SJSA1 (cell line): ENCODE data around the gene UNC13D. TPM values are rescaled to one million over a fixed set of nuclear protein-coding genes. Genes with fewer than 3 reads are reported as not detected.
"Not testable (repeated sequence)": the region's sequence is repeated elsewhere in the genome, so short reads cannot be mapped to it uniquely, and the experiment has no call there.

Experiments used
- DNase-seq, 2 experiments: peaks; one replicate each; pipeline ENCODE4 v3.0.0-alpha.2; 2015 to 2020; ENCODE audit warnings: low spot score in 2 of 2, low read depth in 1 of 2
- H3K27ac ChIP-seq: fragments of 250-450 bp; sonication (Bioruptor Pico); 2 replicates; pipeline ENCODE4 v1.5.1; 2020; ENCODE audit warnings: mild to moderate bottlenecking, moderate library complexity
- H3K27me3 ChIP-seq: fragments of 250-450 bp; sonication (Bioruptor Pico); replicated peaks from 2 replicates; pipeline ENCODE4 v1.5.1; 2020; ENCODE audit warnings: mild to moderate bottlenecking, moderate library complexity
- H3K36me3 ChIP-seq: fragments of 250-450 bp; sonication (Bioruptor Pico); 2 replicates; pipeline ENCODE4 v1.5.1; 2020; ENCODE audit warnings: mild to moderate bottlenecking
- H3K4me1 ChIP-seq: fragments of 250-450 bp; sonication (Bioruptor Pico); replicated peaks from 2 replicates; pipeline ENCODE4 v1.6.1; 2021; ENCODE audit warnings: mild to moderate bottlenecking
- H3K4me3 ChIP-seq: fragments of 250-450 bp; sonication (Bioruptor Pico); 2 replicates; pipeline ENCODE4 v1.5.1; 2020; ENCODE audit warnings: mild to moderate bottlenecking
- H3K9me3 ChIP-seq: fragments of 250-450 bp; sonication (Bioruptor Pico); replicated peaks from 2 replicates; pipeline ENCODE4 v1.5.1; 2020; ENCODE audit warnings: mild to moderate bottlenecking
- total RNA-seq: library from RNA; depleted of rRNA; stranded (reverse); fragments of >200 nt; shearing (Covaris generic); gene quantifications from 2 replicates; pipeline ENCODE4 v1.2.3, GENCODE V29; 2014

Gene UNC13D
- total RNA-seq, 1 experiment from 2014 or later, result not detected

DNA sequence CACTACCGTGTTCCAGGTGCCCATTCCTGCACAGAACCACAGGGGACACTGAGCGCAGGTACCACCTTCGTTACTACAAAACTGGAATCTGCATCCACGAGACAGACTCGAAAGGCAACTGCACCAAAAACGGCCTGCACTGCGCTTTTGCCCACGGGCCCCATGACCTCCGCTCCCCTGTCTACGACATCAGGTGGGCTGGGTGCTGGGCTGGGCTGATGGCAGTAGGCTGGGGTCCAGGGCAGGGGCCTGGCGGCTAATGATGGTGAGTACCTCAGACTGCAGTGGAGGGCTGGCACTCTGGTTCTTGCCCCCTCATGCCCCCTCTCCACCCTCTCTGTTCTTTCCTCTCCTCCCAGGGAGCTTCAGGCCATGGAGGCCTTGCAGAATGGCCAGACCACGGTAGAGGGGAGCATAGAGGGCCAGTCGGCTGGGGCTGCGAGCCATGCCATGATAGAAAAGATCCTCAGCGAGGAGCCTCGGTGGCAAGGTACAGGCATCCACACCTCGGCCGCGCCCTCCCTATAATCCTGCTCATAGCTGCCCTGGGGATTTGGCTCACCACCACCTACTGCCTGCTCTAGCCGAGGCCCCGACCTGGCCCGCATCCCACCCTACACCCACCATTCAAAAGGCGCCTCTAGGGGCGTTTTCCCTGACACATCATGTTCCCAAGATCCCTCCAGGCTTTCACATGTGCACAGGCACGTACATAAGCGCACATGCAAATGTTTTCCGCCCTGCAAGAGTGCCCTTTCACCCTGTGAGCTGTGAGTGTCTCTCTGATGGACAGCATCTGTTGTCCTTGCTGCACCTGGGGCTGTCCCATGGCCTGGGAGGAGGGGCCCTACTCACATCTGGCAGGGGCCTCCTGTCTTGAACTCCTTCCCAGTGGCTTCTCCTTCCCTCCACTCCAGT is 31.8 kb downstream of the UNC13D start:
- H3K4me3 ChIP-seq, result no peak overlapping the region
- H3K36me3 ChIP-seq, result peaks cover 83% of the 10 kb centered on the region
- DNase-seq, result no peak

DNA sequence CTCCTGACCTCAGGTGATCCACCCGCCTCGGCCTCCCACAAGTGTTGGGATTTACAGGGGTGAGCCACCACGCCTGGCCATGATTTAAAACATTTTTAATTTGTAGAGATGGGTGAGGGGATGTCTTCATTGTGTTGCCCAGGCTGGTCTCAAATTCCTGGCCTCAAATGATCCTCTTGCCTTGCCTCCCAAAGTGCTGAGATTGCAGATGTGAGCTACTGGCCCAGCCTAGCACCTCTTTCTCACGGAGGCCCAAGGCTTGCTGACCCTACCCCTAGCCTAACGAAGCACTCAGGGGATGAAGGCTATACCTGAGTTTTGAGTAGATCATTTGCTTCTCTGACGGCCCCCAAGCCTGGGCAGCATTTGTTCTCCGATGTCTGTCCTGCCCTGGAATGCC is 33.0 kb downstream of the UNC13D start:
- Histone ChIP-seq H3K27ac (no peak overlapping the region), H3K4me1 (peaks cover 8% of the 10 kb centered on the region), H3K4me3 (no peak overlapping the region), H3K36me3 (peaks cover 71% of the 10 kb centered on the region), H3K27me3 (no peaks in the 10 kb centered on the region), H3K9me3 (no peaks in the 10 kb centered on the region)
- DNase-seq, result no peak

More for the DNA sequence above, 31.8 kb downstream of the UNC13D start:
- Histone ChIP-seq H3K27me3 (no peaks in the 10 kb centered on the region), H3K27ac (no peak overlapping the region), H3K4me1 (peaks cover 8% of the 10 kb centered on the region), H3K9me3 (no peaks in the 10 kb centered on the region)

DNA sequence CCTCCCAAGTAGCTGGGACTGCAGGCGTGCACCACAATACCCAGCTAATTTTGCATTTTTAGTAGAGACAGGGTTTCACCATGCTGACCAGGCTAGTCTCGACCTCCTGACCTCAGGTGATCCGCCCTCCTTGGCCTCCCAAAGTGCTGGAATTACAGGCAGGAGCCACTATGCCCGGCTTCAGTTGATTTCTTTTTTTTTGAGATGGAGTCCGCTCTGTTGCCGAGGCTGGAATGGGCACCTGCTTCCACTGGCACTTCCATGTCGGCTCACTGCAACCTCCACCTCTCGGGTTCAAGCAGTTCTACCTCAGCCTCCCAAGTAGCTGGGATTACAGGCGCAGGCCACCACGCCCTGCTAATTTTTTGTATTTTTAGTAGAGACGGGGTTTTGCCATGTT is 33.4 kb downstream of the UNC13D start:
- peaks cover 67% of the 10 kb centered on the region for H3K36me3 ChIP-seq
- H3K27me3 ChIP-seq, H3K9me3 ChIP-seq, H3K4me1 ChIP-seq, H3K27ac ChIP-seq, H3K4me3 ChIP-seq, DNase-seq: not testable (repeated sequence)

DNA sequence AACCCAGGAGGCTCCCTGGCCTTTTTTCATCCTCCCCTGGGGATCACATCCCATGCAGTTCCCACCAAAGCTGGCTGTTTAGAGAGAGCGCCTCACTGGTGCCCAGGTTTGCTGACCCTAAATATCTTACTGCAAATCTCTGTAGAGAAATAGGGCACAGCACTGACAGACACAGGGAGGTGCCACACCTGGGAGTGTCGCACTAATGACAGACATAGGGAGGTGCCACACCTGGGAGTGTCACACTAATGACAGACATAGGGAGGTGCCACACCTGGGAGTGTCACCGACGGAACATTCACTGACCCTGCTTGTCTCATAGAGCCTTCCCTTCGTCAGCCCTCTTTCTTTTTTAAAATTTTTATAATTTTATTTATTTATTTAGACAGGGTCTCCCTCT is 34.0 kb downstream of the UNC13D start:
- Histone ChIP-seq H3K27me3 (no peaks in the 10 kb centered on the region), H3K4me1 (peaks cover 8% of the 10 kb centered on the region), H3K4me3 (no peak overlapping the region), H3K9me3 (no peaks in the 10 kb centered on the region), H3K36me3 (peaks cover 64% of the 10 kb centered on the region), H3K27ac (no peak overlapping the region)
- no peak for DNase-seq

DNA sequence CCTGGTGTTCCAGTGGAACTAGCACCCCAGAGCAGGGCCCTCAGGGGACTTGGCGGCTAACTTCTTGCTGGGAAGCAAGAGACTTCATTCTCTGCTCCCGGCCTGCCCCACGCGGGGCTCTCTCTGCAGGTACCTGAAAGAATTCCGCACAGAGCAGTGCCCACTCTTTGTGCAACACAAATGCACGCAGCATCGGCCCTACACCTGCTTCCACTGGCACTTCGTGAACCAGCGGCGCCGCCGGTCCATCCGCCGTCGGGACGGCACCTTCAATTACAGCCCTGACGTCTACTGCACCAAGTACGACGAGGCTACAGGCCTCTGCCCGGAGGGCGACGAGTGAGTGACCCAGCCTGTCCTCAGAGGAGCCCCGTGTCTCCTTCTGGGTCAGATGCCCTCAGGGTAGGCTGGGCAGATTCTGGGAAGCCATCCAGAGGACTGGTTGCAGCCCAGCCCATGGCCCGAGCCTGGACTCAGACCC is 34.5 kb downstream of the UNC13D start:
- peaks cover 58% of the 10 kb centered on the region for H3K36me3 ChIP-seq
- no peak overlapping the region for H3K27ac ChIP-seq
- H3K9me3 ChIP-seq, result no peaks in the 10 kb centered on the region
- peaks cover 2% of the 10 kb centered on the region for H3K4me1 ChIP-seq
- H3K4me3 ChIP-seq, result no peak overlapping the region
- DNase-seq, result no peak
- no peaks in the 10 kb centered on the region for H3K27me3 ChIP-seq

DNA sequence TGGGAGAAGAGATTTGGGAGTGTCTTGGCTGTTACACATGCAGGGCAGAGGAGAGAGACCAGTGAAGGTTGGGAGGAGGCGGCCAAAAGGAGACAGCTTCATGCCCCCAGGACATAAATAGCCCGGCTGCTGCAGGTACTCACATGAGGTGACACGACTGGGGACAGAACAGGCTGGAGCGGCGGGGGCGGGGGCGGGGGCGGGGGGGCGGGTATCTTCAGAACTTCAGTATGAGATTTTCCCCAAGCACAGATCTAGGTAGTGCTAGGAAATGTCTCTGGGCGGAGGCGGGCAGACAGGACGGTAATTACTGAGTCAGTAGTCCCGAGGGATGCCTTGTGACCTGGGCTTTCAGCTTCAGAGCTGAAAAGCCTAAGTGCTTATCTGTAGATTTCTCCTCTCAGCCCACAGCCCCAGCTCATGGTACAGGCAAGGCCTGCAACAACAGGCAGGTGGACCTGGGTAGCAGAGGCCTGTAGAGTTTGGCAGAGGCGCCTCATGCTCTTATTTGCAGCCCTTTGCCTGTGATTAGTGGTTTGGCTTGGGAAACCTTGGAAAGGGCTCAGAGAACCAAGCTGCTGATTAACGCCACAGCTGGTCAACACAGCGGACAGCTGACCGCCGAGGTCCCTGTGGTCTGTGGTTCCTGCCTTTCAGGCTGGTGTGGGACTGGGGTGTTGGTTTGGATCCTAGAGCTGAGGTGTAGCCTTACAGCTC is 35.1 kb downstream of the UNC13D start:
- no peaks in the 10 kb centered on the region for H3K9me3 ChIP-seq
- H3K4me3 ChIP-seq, result no peak overlapping the region
- no peaks in the 10 kb centered on the region for H3K27me3 ChIP-seq
- peaks cover 56% of the 10 kb centered on the region for H3K36me3 ChIP-seq
- H3K27ac ChIP-seq, result no peak overlapping the region
- no peak for DNase-seq
- no peaks in the 10 kb centered on the region for H3K4me1 ChIP-seq

DNA sequence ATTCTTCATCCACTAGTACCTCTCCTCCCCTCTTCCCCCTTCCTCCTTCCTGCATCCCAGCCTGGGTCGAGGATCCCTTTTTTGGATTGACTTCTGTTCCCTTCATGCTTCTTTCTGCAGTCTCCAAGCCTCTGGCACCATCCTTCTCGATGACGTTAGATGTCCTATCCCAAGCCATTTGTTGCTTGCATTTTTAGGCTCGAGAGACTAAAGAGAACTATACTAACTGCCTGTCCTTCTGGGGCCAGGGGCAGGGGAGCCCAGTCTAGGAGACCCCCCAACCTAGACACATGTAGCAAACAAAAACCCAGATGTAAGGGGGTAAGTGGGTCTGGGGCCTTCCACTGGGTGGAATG is 35.7 kb downstream of the UNC13D start:
- no peak overlapping the region for H3K4me3 ChIP-seq
- peaks cover 53% of the 10 kb centered on the region for H3K36me3 ChIP-seq
- no peak overlapping the region for H3K27ac ChIP-seq
- H3K27me3 ChIP-seq, result no peaks in the 10 kb centered on the region
- DNase-seq, result no peak
- no peaks in the 10 kb centered on the region for H3K4me1 ChIP-seq
- H3K9me3 ChIP-seq, result no peaks in the 10 kb centered on the region

DNA sequence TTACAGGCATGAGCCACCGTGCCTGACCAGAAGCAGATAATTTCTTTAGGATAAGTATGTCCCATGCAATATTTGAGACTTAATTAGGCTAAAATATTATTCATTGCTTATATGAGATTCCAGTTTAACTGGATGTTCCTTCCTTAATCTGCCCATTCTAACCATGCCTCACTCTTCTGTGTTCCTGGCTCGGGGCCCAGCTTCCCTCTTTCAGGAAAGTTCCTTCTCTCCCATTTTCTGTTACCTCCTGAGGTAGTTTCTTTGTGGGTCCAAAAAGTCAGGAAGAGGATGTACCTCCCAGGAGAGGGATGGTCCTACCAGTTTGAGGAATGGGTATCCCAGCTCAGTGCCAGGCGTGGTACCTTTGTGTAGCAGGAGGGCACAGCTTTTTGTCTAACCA is 36.3 kb downstream of the UNC13D start:
- DNase-seq, result no peak
- H3K27ac ChIP-seq, result no peak overlapping the region
- no peak overlapping the region for H3K4me3 ChIP-seq
- H3K4me1 ChIP-seq, result no peaks in the 10 kb centered on the region
- H3K27me3 ChIP-seq, result no peaks in the 10 kb centered on the region
- no peaks in the 10 kb centered on the region for H3K9me3 ChIP-seq
- H3K36me3 ChIP-seq, result peaks cover 51% of the 10 kb centered on the region

DNA sequence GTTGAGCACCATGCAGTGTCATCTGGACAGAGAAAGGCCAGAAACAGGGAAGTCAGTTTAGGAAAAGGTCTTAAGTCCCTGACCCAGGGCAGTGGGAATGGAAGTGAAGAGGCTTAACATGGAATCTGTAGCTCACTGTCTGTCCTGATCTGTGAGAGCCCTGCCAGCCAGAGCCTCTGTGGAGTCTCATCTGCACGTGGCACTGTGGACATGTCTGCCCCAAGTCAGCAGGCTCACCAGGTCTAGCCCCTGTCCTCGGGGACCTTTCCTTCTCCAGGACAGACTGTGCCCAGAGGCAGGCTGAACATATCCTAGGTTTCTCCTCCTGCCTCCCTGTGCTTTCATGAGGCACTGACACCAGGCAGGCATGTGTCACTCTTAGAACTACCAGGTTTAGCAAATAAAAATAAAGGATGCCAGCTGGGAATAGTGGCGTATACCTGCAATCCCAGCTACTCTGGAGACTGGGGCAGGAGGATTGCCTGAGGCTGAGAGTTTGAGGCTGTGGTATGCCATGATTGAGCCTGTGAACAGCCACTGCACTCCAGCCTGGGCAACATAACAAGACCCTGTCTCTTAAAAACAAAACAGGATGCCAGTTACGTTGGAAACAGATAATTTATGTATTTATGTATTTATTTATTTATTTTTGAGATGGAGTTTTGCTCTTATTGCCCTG is 37.2 kb downstream of the UNC13D start:
- no peaks in the 10 kb centered on the region for H3K4me1 ChIP-seq
- H3K36me3 ChIP-seq, result peaks cover 45% of the 10 kb centered on the region
- H3K27me3 ChIP-seq, result no peaks in the 10 kb centered on the region
- no peak for DNase-seq
- H3K4me3 ChIP-seq, result no peak overlapping the region
- H3K27ac ChIP-seq, result no peak overlapping the region
- no peaks in the 10 kb centered on the region for H3K9me3 ChIP-seq

DNA sequence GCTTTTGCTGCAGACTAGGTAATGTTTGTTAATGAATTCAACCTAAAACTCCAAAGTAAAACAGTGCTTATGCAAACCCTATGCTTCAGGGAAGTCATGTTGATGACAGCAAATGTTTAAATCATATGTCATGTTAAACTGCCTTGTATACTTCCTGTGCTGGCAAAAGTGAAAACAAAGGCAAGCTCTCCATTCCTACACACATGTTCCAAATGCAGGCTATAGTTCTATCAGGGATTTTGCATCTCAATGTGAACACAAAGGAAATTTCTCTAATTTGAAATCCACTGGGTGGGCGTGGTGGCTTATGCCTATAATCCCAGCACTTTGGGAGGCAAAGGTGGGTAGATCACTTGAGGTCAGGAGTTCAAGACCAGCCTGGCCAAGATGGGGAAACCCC is 40.3 kb downstream of the UNC13D start:
- Histone ChIP-seq H3K4me3 (no peak overlapping the region), H3K36me3 (peaks cover 37% of the 10 kb centered on the region), H3K9me3 (no peaks in the 10 kb centered on the region), H3K27me3 (no peaks in the 10 kb centered on the region), H3K4me1 (no peaks in the 10 kb centered on the region), H3K27ac (no peak overlapping the region)
- DNase-seq, result no peak

DNA sequence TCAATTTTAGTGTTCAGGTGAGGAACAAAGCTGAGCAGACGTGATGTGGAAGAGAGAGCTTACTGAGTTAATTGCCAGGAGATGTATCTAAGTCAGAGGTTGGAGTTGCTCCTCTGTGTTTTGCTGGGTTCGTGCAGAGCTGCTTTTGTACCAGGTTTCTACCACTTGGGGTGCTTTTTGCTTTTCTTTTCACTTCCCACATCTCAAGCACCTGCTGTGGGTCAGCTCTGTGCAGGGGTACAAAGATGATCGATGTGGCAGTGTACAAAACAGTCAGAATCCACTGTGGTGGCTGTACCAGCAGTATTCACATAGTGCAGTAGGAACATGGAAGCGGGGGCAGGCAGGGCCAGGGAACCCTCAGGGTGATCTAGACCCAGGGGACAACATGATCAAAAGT is 44.8 kb downstream of the UNC13D start:
- no peak for DNase-seq
- Histone ChIP-seq H3K27me3 (no peaks in the 10 kb centered on the region), H3K36me3 (peaks cover 69% of the 10 kb centered on the region), H3K9me3 (no peaks in the 10 kb centered on the region), H3K4me3 (no peak overlapping the region), H3K27ac (no peak overlapping the region), H3K4me1 (no peaks in the 10 kb centered on the region)

DNA sequence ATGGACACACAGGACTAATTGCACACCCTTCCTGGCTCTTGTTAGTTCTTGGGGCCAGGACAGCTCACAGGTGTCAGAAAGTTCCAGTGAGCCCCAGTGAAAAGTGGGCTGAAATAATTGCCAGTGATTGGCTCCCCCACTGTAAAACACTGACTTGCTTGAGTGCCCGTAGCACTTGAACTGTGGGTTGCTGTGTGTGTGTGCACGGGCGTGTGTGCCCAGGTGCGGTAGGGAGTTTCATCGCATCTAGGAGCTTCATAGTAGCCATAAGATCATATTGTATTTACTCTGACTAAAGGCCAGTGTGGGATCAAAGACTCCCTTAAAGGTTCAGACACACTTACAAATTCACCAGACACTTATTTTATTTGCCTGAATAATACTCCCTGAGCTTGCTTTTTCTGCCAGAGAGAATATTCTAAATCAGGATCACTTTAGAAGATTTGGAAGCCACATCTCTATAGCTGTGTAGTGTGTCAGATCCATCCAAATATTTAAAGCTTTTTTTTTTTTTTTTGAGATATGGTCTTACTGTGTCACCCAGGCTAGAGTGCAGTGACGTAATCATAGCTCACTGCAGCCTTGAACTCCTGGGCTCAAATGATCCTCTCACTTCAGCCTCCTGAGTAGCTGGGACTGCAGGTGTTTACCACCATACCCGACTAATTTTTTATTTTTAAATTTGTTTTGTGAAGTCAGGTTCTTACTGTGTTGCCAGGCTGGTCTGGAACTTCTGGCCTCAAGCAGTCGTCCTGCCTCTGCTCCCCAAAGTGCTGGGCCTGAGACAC is 48.2 kb downstream of the UNC13D start:
- Histone ChIP-seq H3K27ac (no peak overlapping the region), H3K36me3 (peaks cover 85% of the 10 kb centered on the region), H3K27me3 (no peaks in the 10 kb centered on the region), H3K4me3 (no peak overlapping the region), H3K9me3 (no peaks in the 10 kb centered on the region), H3K4me1 (no peaks in the 10 kb centered on the region)
- no peak for DNase-seq

DNA sequence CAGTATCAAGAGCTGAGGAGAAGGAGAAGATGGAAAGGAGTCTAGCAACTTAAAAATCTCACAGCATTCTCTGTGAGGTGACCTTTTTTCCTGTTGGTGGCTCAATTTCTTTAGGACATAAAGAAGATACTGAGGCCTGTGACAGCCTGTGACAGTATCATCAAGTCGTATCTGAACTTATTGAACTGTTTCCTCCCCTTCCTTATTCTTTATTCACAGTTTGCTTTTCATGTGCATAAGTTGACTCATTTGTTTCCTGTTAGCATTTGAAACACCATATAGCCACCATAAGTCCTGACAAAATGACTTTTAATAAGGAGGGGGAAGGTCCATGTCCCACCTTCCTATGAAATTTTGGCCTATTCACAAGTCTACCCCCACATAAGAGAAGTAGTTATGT is 50.7 kb downstream of the UNC13D start:
- H3K36me3 ChIP-seq, result peaks cover 66% of the 10 kb centered on the region
- H3K4me3 ChIP-seq, result no peak overlapping the region
- DNase-seq, result no peak
- H3K4me1 ChIP-seq, result no peaks in the 10 kb centered on the region
- H3K27me3 ChIP-seq, result no peaks in the 10 kb centered on the region
- H3K27ac ChIP-seq, result no peak overlapping the region
- H3K9me3 ChIP-seq, result no peaks in the 10 kb centered on the region
